ENCODE measurements around the gene NIPAL4.

The NIPAL4 gene

GRCh38 chr5:157518963-157519362 lies 59.0 kb downstream of the NIPAL4 start:
- DNase-seq: no peak

- DNase-seq: no peak
Observed at GRCh38 chr5:157519579-157520253, 59.7 kb downstream of the NIPAL4 start.

DNA sequence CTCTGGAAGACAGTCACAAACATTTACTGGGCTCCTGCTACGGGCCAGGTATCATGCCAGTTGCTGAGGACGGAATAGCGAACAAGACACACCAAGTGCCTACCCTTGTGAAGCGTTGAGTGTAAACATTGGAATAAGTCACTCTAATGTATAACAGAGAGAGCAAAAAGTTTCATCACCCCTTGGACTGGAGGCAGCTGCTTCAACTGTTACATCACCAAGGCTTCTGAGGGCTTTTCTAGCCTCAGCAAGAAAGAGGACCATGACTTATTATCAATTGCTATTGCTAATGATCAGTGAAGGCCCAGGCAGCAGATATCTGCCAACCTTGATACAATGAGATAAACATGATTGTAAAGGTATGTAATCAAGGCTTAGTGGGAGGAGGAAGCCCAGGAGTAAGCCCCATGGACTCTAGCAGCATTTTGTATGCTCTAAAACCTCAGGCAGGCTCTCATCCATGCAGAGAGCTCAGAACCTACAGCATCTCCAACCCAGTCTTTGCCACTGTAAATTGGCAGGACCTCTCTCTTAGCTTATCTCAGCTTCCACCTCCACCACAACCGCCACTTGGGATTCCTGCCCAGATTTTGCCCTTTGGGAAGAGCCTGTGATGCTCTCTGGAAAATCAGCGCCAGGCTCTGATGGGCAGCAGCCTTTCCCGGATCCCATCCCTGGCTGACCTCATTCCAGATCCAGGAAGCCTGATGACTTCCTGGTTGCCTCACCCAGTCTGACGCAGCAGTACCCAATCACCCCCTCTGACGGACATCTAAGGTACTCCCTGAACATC lies 61.1 kb downstream of the NIPAL4 start:
- no peak for DNase-seq

- no peak for DNase-seq
Observed at GRCh38 chr5:157521704-157522029, 61.7 kb downstream of the NIPAL4 start.

GRCh38 chr5:157523976-157524375 lies 64.0 kb downstream of the NIPAL4 start:
- no peak for DNase-seq

Data from CD4-positive, alpha-beta T cell treated with Interleukin-17A for 4 hours (primary cell).